Measurements from ENCODE around the gene NDFIP2. TPM values are rescaled to one million over a fixed set of nuclear protein-coding genes. Genes with fewer than 3 reads are reported as not detected.

The NDFIP2 gene
- total RNA-seq, 1 experiment from 2014 or later: 31.0 TPM

DNA sequence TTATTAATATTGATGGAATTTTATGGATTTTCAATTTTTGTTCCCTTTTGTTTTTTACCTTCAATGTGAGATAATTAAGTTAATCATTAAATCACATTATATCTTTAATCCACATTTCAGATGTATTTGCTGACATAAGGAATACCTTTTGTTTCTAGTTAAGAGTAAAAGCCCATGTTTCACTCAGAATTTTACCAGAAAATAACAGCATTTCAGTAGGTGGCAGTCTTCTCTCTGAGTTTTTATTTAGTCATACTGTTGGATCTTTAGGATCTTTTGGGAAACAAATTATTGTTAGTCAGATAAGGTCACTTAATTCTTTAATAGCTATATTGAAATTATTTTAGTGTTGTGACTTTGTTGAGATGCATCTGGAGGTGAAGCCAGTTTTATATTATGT is 67.9 kb downstream of the NDFIP2 start:
- Histone ChIP-seq H3T11ph (ENCODE audit: low read length) (no peak overlapping the region), H4K20me1 (ENCODE audit: control insufficient read depth, insufficient read depth, insufficient read length) (no peaks in the 10 kb centered on the region), H3K4me1 (ENCODE audit: insufficient read depth, low read length) (no peaks in the 10 kb centered on the region), H2AFZ (ENCODE audit: low read length) (no peak overlapping the region), H3K79me1 (ENCODE audit: insufficient read depth, low read depth, low read length, poor library complexity, severe bottlenecking) (no peaks in the 10 kb centered on the region), H3K4ac (ENCODE audit: low read depth, low read length) (no peak overlapping the region), H3K79me2 (ENCODE audit: insufficient read depth, low read length) (no peaks in the 10 kb centered on the region), H3K23ac (ENCODE audit: insufficient read length, low read depth, low read length) (no peak overlapping the region), H2BK5ac (ENCODE audit: insufficient read length, low read length) (no peak overlapping the region), H2BK120ac (ENCODE audit: low read depth, low read length, poor library complexity, severe bottlenecking) (no peak overlapping the region), H3K56ac (ENCODE audit: insufficient read length, low read depth, low read length) (no peak overlapping the region), H3K4me2 (ENCODE audit: insufficient read depth, insufficient read length, low read length) (no peak overlapping the region), H3K27ac (ENCODE audit: insufficient read length, low read depth, low read length) (no peak overlapping the region), H3K9ac (ENCODE audit: extremely low read depth, insufficient read length, low read length) (no peak overlapping the region), H2BK20ac (ENCODE audit: low read depth, low read length, poor library complexity, severe bottlenecking) (no peak overlapping the region), H3K9me3 (ENCODE audit: control insufficient read depth, low read depth, low read length) (no peaks in the 10 kb centered on the region), H2BK12ac (ENCODE audit: insufficient read length, low read depth, low read length) (no peak overlapping the region), H3K23me2 (ENCODE audit: insufficient read length, low read depth, low read length, poor library complexity, severe bottlenecking) (no peaks in the 10 kb centered on the region), H2BK15ac (ENCODE audit: low read depth, low read length) (no peak overlapping the region), H3K18ac (ENCODE audit: insufficient read length, low read depth, low read length) (no peak overlapping the region), H3K27me3 (ENCODE audit: insufficient read depth, low read length) (no peaks in the 10 kb centered on the region), H4K91ac (ENCODE audit: insufficient read length, low read depth, low read length) (no peak overlapping the region), H4K8ac (replicated peaks; ENCODE audit: insufficient read length, low read depth, low read length) (no peak overlapping the region), H3K14ac (ENCODE audit: insufficient read depth, low read length) (no peak overlapping the region), H4K5ac (ENCODE audit: insufficient read length, low read depth, low read length) (no peak overlapping the region), H2AK5ac (ENCODE audit: insufficient read length, low read length) (no peak overlapping the region)
- Mint-ChIP-seq H3K27me3 (ENCODE audit: low read depth) (no peaks in the 10 kb centered on the region), H3K9me3 (no peaks in the 10 kb centered on the region), H3K4me3 (no peak overlapping the region), H3K27ac (no peak overlapping the region), H3K4me1 (peaks cover 10% of the 10 kb centered on the region in 2 experiments), H3K36me3 (ENCODE audit: insufficient read depth in 1 of 3, low read depth in 3 of 3) (no peaks in the 10 kb centered on the region)
- DNase-seq: no peak
- TF ChIP-seq, protein P1, sequence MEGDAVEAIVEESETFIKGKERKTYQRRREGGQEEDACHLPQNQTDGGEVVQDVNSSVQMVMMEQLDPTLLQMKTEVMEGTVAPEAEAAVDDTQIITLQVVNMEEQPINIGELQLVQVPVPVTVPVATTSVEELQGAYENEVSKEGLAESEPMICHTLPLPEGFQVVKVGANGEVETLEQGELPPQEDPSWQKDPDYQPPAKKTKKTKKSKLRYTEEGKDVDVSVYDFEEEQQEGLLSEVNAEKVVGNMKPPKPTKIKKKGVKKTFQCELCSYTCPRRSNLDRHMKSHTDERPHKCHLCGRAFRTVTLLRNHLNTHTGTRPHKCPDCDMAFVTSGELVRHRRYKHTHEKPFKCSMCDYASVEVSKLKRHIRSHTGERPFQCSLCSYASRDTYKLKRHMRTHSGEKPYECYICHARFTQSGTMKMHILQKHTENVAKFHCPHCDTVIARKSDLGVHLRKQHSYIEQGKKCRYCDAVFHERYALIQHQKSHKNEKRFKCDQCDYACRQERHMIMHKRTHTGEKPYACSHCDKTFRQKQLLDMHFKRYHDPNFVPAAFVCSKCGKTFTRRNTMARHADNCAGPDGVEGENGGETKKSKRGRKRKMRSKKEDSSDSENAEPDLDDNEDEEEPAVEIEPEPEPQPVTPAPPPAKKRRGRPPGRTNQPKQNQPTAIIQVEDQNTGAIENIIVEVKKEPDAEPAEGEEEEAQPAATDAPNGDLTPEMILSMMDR (conservative IDR thresholded peaks at IDR 0.05): peak; percentile 35; the same call in 1 of the 3 replicates

Data from H9 (cell line).